Measurements from ENCODE around the gene HMOX2. TPM values are rescaled to one million over a fixed set of nuclear protein-coding genes. Genes with fewer than 3 reads are reported as not detected.

The HMOX2 gene
- total and polyA plus RNA-seq, 4 donors, result 37.6 to 57.8 (median 51.3) TPM

- Histone ChIP-seq H3K27ac (ENCODE audit: low read depth in 1 of 2, low read length in 1 of 2) (no peak overlapping the region), H3K4me3 (no peak overlapping the region), H3K9ac (ENCODE audit: insufficient read depth in 1 of 2, low read length in 2 of 2) (no peak overlapping the region), H3K36me3 (ENCODE audit: control insufficient read depth in 4 of 4, insufficient read depth in 4 of 4, low read length in 4 of 4) (no peaks in the 10 kb centered on the region), H3K4me1 (ENCODE audit: control insufficient read depth in 5 of 5, insufficient read depth in 5 of 5, low read length in 5 of 5) (peaks cover 0 to 8% (median 4%) of the 10 kb centered on the region in 5 donors), H3K27me3 (ENCODE audit: control insufficient read depth in 3 of 3, insufficient read depth in 3 of 3, low read length in 2 of 3) (no peaks in the 10 kb centered on the region), H3K9me3 (ENCODE audit: control insufficient read depth in 4 of 4, insufficient read depth in 3 of 4, low read length in 3 of 4) (peaks cover 0 to 12% (median under 1%) of the 10 kb centered on the region in 4 donors)
- 91 to 97% methylated on average over 2 of the region's 2 CpGs for WGBS, 2 donors
- DNase-seq (no peak), ATAC-seq (ENCODE audit: insufficient read depth, low FRiP score) (no peak)
- TF ChIP-seq CTCF (IDR thresholded peaks at IDR 0.05; ENCODE audit: control extremely low read depth, extremely low read depth), result no peak
Observed at GRCh38 chr16:4539716-4540284, 63.6 kb downstream of the HMOX2 start.

- H3K36me3 ChIP-seq (ENCODE audit: control insufficient read depth in 4 of 4, insufficient read depth in 4 of 4, low read length in 4 of 4), result no peaks in the 10 kb centered on the region
- ATAC-seq (ENCODE audit: insufficient read depth, low FRiP score), result no peak
- no peaks in the 10 kb centered on the region for H3K27me3 ChIP-seq (ENCODE audit: control insufficient read depth in 3 of 3, insufficient read depth in 3 of 3, low read length in 2 of 3)
- 81 to 89% methylated on average over 8 of the region's 8 CpGs for WGBS, 2 donors
- no peak overlapping the region for H3K4me3 ChIP-seq
- no peaks in the 10 kb centered on the region for H3K4me1 ChIP-seq (ENCODE audit: control insufficient read depth in 5 of 5, insufficient read depth in 5 of 5, low read length in 5 of 5)
- H3K9ac ChIP-seq (ENCODE audit: insufficient read depth in 1 of 2, low read length in 2 of 2), result no peak overlapping the region
- H3K27ac ChIP-seq (ENCODE audit: low read depth in 1 of 2, low read length in 1 of 2), result no peak overlapping the region
- no peak for TF ChIP-seq CTCF (IDR thresholded peaks at IDR 0.05; ENCODE audit: control extremely low read depth, extremely low read depth)
- H3K9me3 ChIP-seq (ENCODE audit: control insufficient read depth in 4 of 4, insufficient read depth in 3 of 4, low read length in 3 of 4), result peaks cover 0 to 5% (median 0%) of the 10 kb centered on the region in 4 donors
- DNase-seq, result peak; percentile 36 to 61 (median 56)
Observed at GRCh38 chr16:4544473-4544872, 68.3 kb downstream of the HMOX2 start.

GRCh38 chr16:4548124-4548523 lies 71.9 kb downstream of the HMOX2 start:
- no peaks in the 10 kb centered on the region for H3K9me3 ChIP-seq (ENCODE audit: control insufficient read depth in 4 of 4, insufficient read depth in 3 of 4, low read length in 3 of 4)
- ATAC-seq (ENCODE audit: insufficient read depth, low FRiP score) (no peak), DNase-seq (no peak)
- no peak overlapping the region for H3K27ac ChIP-seq (ENCODE audit: low read depth in 1 of 2, low read length in 1 of 2)
- peaks cover 0 to 12% (median 0%) of the 10 kb centered on the region in 5 donors for H3K4me1 ChIP-seq (ENCODE audit: control insufficient read depth in 5 of 5, insufficient read depth in 5 of 5, low read length in 5 of 5)
- H3K27me3 ChIP-seq (ENCODE audit: control insufficient read depth in 3 of 3, insufficient read depth in 3 of 3, low read length in 2 of 3), result no peaks in the 10 kb centered on the region
- TF ChIP-seq CTCF (IDR thresholded peaks at IDR 0.05; ENCODE audit: control extremely low read depth, extremely low read depth), result no peak
- WGBS, 2 donors, result 81 to 88% methylated on average over 13 of the region's 13 CpGs
- no peaks in the 10 kb centered on the region for H3K36me3 ChIP-seq (ENCODE audit: control insufficient read depth in 4 of 4, insufficient read depth in 4 of 4, low read length in 4 of 4)
- no peak overlapping the region for H3K4me3 ChIP-seq
- H3K9ac ChIP-seq (ENCODE audit: insufficient read depth in 1 of 2, low read length in 2 of 2), result no peak overlapping the region

GRCh38 chr16:4550591-4550990 lies 74.4 kb downstream of the HMOX2 start:
- no peak overlapping the region for H3K4me3 ChIP-seq
- peaks cover 0 to 16% (median 0%) of the 10 kb centered on the region in 5 donors for H3K4me1 ChIP-seq (ENCODE audit: control insufficient read depth in 5 of 5, insufficient read depth in 5 of 5, low read length in 5 of 5)
- DNase-seq, result peak in 1 of 3 donors; percentile 38
- TF ChIP-seq CTCF (IDR thresholded peaks at IDR 0.05; ENCODE audit: control extremely low read depth, extremely low read depth), result no peak
- no peaks in the 10 kb centered on the region for H3K9me3 ChIP-seq (ENCODE audit: control insufficient read depth in 4 of 4, insufficient read depth in 3 of 4, low read length in 3 of 4)
- H3K9ac ChIP-seq (ENCODE audit: insufficient read depth in 1 of 2, low read length in 2 of 2), result no peak overlapping the region
- ATAC-seq (ENCODE audit: insufficient read depth, low FRiP score), result no peak
- no peaks in the 10 kb centered on the region for H3K36me3 ChIP-seq (ENCODE audit: control insufficient read depth in 4 of 4, insufficient read depth in 4 of 4, low read length in 4 of 4)
- 43 to 69% methylated on average over 4 of the region's 4 CpGs for WGBS, 2 donors
- H3K27me3 ChIP-seq (ENCODE audit: control insufficient read depth in 3 of 3, insufficient read depth in 3 of 3, low read length in 2 of 3), result no peaks in the 10 kb centered on the region
- no peak overlapping the region for H3K27ac ChIP-seq (ENCODE audit: low read depth in 1 of 2, low read length in 1 of 2)
